Measurements from ENCODE around the gene SSBP4. TPM values are rescaled to one million over a fixed set of nuclear protein-coding genes. Genes with fewer than 3 reads are reported as not detected.
A peak's percentile ranks its signal among the peaks of the same experiment; 100 is the strongest.

The SSBP4 gene
- total RNA-seq, 1 experiment from 2014 or later = 46.1 TPM

- no peak overlapping the region for H3K14ac ChIP-seq (ENCODE audit: insufficient read depth, low read length)
- H3K79me1 ChIP-seq (ENCODE audit: insufficient read depth, low read depth, low read length, poor library complexity, severe bottlenecking) = no peaks in the 10 kb centered on the region
- no CpG with 5 or more reads among the region's 22 CpGs for WGBS (ENCODE audit: extremely low coverage, insufficient read length, low lambda C conversion rate)
- no peak overlapping the region for H2AFZ ChIP-seq (ENCODE audit: low read length)
- no peak for DNase-seq
- H3K4me3 Mint-ChIP-seq = no peak overlapping the region
- no peak overlapping the region for H3K27ac ChIP-seq (ENCODE audit: insufficient read length, low read depth, low read length)
- H3K18ac ChIP-seq (ENCODE audit: insufficient read length, low read depth, low read length) = no peak overlapping the region
- no peak overlapping the region for H4K5ac ChIP-seq (ENCODE audit: insufficient read length, low read depth, low read length)
- peak overlapping the region in 2 of 3 experiments; percentile 28 to 70; a peak in 2 of 7 replicates for H3K27ac Mint-ChIP-seq
- no peaks in the 10 kb centered on the region for H3K79me2 ChIP-seq (ENCODE audit: insufficient read depth, low read length)
- no peak overlapping the region for H3K4ac ChIP-seq (ENCODE audit: low read depth, low read length)
- H4K91ac ChIP-seq (ENCODE audit: insufficient read length, low read depth, low read length) = no peak overlapping the region
- H3K9me3 ChIP-seq (ENCODE audit: control insufficient read depth, low read depth, low read length) = no peaks in the 10 kb centered on the region
- no peak overlapping the region for H4K8ac ChIP-seq (replicated peaks; ENCODE audit: insufficient read length, low read depth, low read length)
- no peak overlapping the region for H2BK15ac ChIP-seq (ENCODE audit: low read depth, low read length)
- TF ChIP-seq CTCF (conservative IDR thresholded peaks at IDR 0.05) = no peak
- H2BK20ac ChIP-seq (ENCODE audit: low read depth, low read length, poor library complexity, severe bottlenecking) = no peak overlapping the region
- peaks cover 8 to 42% (median 37%) of the 10 kb centered on the region in 3 experiments; a peak in 6 of 7 replicates for H3K36me3 Mint-ChIP-seq (ENCODE audit: insufficient read depth in 1 of 3, low read depth in 3 of 3)
- H2BK12ac ChIP-seq (ENCODE audit: insufficient read length, low read depth, low read length) = no peak overlapping the region
- no peak overlapping the region for H3K9ac ChIP-seq (ENCODE audit: extremely low read depth, insufficient read length, low read length)
- H3K56ac ChIP-seq (ENCODE audit: insufficient read length, low read depth, low read length) = no peak overlapping the region
- H3K4me1 ChIP-seq (ENCODE audit: insufficient read depth, low read length) = no peaks in the 10 kb centered on the region
- no peak overlapping the region for H2BK5ac ChIP-seq (ENCODE audit: insufficient read length, low read length)
- peaks cover 0 to 2% of the 10 kb centered on the region in 2 experiments; a peak in 1 of 4 replicates for H3K4me1 Mint-ChIP-seq
- H2BK120ac ChIP-seq (ENCODE audit: low read depth, low read length, poor library complexity, severe bottlenecking) = no peak overlapping the region
- H3T11ph ChIP-seq (ENCODE audit: low read length) = no peak overlapping the region
- no peaks in the 10 kb centered on the region; the same call in 1 of the 2 replicates for H3K27me3 Mint-ChIP-seq (ENCODE audit: low read depth)
- H3K23me2 ChIP-seq (ENCODE audit: insufficient read length, low read depth, low read length, poor library complexity, severe bottlenecking) = no peaks in the 10 kb centered on the region
- H3K23ac ChIP-seq (ENCODE audit: insufficient read length, low read depth, low read length) = no peak overlapping the region
- H2AK5ac ChIP-seq (ENCODE audit: insufficient read length, low read length) = no peak overlapping the region
- H3K4me2 ChIP-seq (ENCODE audit: insufficient read depth, insufficient read length, low read length) = no peak overlapping the region
- no peaks in the 10 kb centered on the region for H4K20me1 ChIP-seq (ENCODE audit: control insufficient read depth, insufficient read depth, insufficient read length)
- H3K27me3 ChIP-seq (ENCODE audit: insufficient read depth, low read length) = no peaks in the 10 kb centered on the region
- H3K9me3 Mint-ChIP-seq = no peaks in the 10 kb centered on the region
Observed at GRCh38 chr19:18461471-18461870, 42.3 kb downstream of the SSBP4 start.

Data from H9 (cell line).